Subcutaneous adipose tissue (tissue), 4 donors: Measurements from ENCODE around the gene DLGAP4. TPM values are rescaled to one million over a fixed set of nuclear protein-coding genes. Genes with fewer than 3 reads are reported as not detected.

Experiments used
- total RNA-seq, 4 donors: library from RNA; depleted of rRNA; stranded (reverse); fragments of >200 nt; gene quantifications; one replicate each; pipeline ENCODE4 v1.1.0, GENCODE V29; 2016
- TF ChIP-seq, protein P1 (sequence below): fragments of 450-650 bp; IDR thresholded peaks from one replicate; pipeline ENCODE4 v1.5.1; 2016; ENCODE audit warnings: low read depth, mild to moderate bottlenecking, control low read depth, antibody characterized with exemption, moderate library complexity

The DLGAP4 gene
- total RNA-seq, 4 donors from 2014 or later, result 25.8 to 47.4 (median 38.9) TPM

GRCh38 chr20:36298061-36298460 is 8.1 kb upstream of the DLGAP4 start:
- TF ChIP-seq, protein P1, sequence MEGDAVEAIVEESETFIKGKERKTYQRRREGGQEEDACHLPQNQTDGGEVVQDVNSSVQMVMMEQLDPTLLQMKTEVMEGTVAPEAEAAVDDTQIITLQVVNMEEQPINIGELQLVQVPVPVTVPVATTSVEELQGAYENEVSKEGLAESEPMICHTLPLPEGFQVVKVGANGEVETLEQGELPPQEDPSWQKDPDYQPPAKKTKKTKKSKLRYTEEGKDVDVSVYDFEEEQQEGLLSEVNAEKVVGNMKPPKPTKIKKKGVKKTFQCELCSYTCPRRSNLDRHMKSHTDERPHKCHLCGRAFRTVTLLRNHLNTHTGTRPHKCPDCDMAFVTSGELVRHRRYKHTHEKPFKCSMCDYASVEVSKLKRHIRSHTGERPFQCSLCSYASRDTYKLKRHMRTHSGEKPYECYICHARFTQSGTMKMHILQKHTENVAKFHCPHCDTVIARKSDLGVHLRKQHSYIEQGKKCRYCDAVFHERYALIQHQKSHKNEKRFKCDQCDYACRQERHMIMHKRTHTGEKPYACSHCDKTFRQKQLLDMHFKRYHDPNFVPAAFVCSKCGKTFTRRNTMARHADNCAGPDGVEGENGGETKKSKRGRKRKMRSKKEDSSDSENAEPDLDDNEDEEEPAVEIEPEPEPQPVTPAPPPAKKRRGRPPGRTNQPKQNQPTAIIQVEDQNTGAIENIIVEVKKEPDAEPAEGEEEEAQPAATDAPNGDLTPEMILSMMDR, result no peak

GRCh38 chr20:36298795-36299339 is 7.3 kb upstream of the DLGAP4 start:
- TF ChIP-seq, protein P1, result no peak

DNA sequence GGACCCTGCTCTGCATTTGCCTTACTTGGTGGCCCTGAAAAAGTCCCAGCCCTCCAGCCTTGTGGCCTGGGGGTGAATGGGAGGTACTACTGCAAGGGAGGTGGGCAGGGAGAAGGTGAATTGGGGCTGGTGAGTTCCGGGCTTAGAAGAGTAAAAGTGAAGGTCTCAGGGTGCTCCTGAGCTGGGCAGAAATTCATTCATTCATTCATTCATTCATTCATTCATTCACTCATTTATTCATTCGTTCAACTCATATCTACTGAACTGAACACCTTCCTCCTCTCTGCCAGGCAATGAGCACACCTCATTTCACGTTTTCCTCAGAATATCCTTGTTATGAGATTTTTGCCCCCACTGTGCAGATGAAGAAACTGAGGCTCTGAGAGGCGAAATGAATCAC is 6.7 kb upstream of the DLGAP4 start:
- TF ChIP-seq, protein P1, result no peak

- TF ChIP-seq, protein P1, result no peak
These were observed 4.6 kb upstream of the DLGAP4 start for GRCh38 chr20:36301359-36302119.

DNA sequence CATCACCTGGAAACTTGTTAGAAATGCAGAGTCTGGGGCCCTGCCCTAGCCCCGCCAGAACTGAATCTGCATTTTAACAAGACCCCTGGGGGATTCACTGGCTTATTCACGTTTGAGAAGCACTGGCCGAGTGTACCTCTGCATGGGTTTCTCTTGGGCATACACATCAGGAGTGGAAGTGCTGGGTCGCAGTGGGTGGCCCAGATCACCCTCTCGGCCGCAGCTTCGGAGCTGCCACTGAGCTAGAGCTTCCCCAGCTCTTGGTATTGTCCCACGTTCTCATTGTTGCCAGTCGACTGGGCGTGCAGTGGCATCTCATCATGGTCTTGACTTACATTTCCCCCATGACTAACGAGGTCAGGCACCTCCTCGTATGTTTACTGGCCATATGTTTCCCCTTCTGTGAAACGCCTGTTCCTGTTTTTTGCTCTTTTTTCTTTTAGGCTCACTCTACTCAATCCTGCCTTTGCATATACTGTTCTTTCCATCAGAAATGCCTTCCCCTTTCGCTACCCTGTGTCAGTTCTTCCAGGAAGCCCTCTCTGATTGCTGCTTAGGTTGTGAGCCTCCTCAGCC is 3.0 kb upstream of the DLGAP4 start:
- TF ChIP-seq, protein P1, result no peak

DNA sequence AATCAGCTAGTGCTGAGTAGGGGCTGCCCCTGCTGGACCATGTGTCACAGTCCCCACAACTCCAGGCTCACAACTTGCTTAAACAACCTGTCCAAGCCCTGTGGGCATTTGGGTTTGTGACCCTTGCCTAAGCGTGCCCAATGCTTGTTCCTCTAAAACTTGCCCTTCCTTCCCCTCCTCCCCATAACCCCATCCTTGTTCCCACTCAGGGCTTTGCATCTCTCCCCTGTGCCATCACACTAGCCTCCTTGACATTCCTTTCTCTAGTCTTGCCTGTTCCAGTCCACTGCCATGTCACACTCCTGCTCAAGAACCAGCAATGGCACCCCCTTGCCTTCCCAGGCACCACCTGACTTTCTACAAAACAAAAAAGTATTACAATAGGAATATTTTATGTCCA is 2.3 kb upstream of the DLGAP4 start:
- TF ChIP-seq, protein P1, result no peak

- TF ChIP-seq, protein P1, result no peak
These were observed 1.2 kb upstream of the DLGAP4 start for GRCh38 chr20:36304786-36305495.
